C4-2B (cell line): Measurements from ENCODE around the gene ZNG1F.
"Not testable (repeated sequence)": the region's sequence is repeated elsewhere in the genome, so short reads cannot be mapped to it uniquely, and the experiment has no call there.

Experiments
- CTCF ChIP-seq: fragments of 450-650 bp; conservative IDR thresholded peaks from 2 replicates; pipeline ENCODE4 v1.5.1; 2017; ENCODE audit warnings: mild to moderate bottlenecking
- ZFX ChIP-seq: fragments of 450-650 bp; IDR thresholded peaks from 2 replicates; pipeline ENCODE4 v1.6.1; 2017

- TF ChIP-seq CTCF, ZFX: not testable (repeated sequence)
These were observed 79.9 kb downstream of the ZNG1F start for GRCh38 chr9:41109253-41109652.
